Measurements from ENCODE around the gene CYP3A7.

DNA sequence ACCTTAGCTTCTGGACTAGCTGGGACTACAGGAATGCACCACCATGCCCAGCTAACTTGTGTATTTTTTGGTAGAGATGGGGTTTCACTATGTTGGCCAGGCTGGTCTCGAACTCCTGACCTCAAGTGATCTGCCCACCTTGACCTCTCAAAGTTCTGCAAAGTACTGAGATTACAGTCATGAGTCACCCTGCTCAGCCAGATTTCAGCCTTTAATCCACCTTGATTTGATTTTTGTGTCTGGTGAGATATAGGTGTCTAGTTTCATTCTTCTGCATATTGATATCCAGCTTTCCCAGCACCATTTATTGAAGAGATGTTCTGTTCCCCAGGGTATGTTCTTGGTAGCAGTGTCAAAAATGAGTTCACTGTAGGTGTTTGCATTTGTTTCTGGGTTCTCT is 20.1 kb upstream of the CYP3A7 start:
- TF ChIP-seq, protein P1, sequence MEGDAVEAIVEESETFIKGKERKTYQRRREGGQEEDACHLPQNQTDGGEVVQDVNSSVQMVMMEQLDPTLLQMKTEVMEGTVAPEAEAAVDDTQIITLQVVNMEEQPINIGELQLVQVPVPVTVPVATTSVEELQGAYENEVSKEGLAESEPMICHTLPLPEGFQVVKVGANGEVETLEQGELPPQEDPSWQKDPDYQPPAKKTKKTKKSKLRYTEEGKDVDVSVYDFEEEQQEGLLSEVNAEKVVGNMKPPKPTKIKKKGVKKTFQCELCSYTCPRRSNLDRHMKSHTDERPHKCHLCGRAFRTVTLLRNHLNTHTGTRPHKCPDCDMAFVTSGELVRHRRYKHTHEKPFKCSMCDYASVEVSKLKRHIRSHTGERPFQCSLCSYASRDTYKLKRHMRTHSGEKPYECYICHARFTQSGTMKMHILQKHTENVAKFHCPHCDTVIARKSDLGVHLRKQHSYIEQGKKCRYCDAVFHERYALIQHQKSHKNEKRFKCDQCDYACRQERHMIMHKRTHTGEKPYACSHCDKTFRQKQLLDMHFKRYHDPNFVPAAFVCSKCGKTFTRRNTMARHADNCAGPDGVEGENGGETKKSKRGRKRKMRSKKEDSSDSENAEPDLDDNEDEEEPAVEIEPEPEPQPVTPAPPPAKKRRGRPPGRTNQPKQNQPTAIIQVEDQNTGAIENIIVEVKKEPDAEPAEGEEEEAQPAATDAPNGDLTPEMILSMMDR (IDR thresholded peaks at IDR 0.05): no peak
- TF ChIP-seq POLR2A (IDR thresholded peaks at IDR 0.05): no peak
